ENCODE data around the gene MC4R. TPM values are rescaled to one million over a fixed set of nuclear protein-coding genes. Genes with fewer than 3 reads are reported as not detected.

Gene MC4R
- total and polyA plus RNA-seq, 2 of the 4 experiments (the other 2 are of a cell fraction) = 0.14 to 0.18 TPM

DNA sequence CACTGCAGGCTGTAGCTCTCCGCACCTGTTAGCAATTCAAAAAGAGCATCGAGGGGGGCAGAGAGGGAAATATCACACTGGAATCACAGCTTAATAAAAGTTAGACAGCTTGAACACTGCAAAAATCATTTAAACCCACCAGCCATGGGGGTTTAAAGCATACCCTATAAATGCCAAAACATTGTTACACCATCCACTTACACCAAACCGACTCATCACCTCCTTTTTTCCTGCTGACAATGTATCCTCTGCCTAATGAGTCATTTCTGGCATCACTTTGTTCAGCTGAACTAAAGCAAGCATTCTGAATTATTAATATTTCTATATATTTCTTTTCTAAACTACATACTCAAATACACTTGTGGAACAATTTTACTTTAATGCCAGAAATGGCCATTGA, 21.6 kb downstream of the MC4R start:
- Histone ChIP-seq H2AK5ac (ENCODE audit: low read depth, low read length) (no peak overlapping the region), H4K8ac (ENCODE audit: low read depth in 2 of 2, low read length in 2 of 2) (no peak overlapping the region), H3K27ac (ENCODE audit: insufficient read depth, low read length) (no peak overlapping the region), H2AK9ac (replicated peaks; ENCODE audit: low read depth, low read length, poor library complexity) (no peak overlapping the region), H3K56ac (ENCODE audit: extremely low read depth, insufficient read depth, low read length) (no peak overlapping the region), H3K79me1 (ENCODE audit: low read depth in 1 of 2, low read length in 2 of 2) (no peaks in the 10 kb centered on the region), H3K9me3 (ENCODE audit: control insufficient read depth, insufficient read depth, low read length) (no peaks in the 10 kb centered on the region), H4K91ac (ENCODE audit: insufficient read depth, low read depth, low read length) (no peak overlapping the region), H2BK15ac (ENCODE audit: low read depth, low read length) (no peak overlapping the region), H3K27me3 (ENCODE audit: control insufficient read depth, insufficient read depth, low read length) (no peaks in the 10 kb centered on the region; the same call in 1 of the 2 replicates), H3K23ac (ENCODE audit: low read depth, low read length) (no peak overlapping the region), H3K4me3 (ENCODE audit: insufficient read depth, low read depth, low read length) (no peak overlapping the region), H2BK5ac (ENCODE audit: low read depth, low read length, poor library complexity, severe bottlenecking) (no peak overlapping the region), H3K9ac (ENCODE audit: low read depth, low read length) (no peak overlapping the region), H2AFZ (replicated peaks; ENCODE audit: low read length, poor library complexity) (no peak overlapping the region), H3K14ac (replicated peaks; ENCODE audit: low read depth, low read length) (no peak overlapping the region), H4K5ac (ENCODE audit: low read depth, low read length) (no peak overlapping the region), H3K9me1 (ENCODE audit: insufficient read depth, low read length) (no peaks in the 10 kb centered on the region), H2BK20ac (ENCODE audit: low read depth, low read length) (no peak overlapping the region), H2BK120ac (ENCODE audit: low read depth, low read length) (no peak overlapping the region), H3K4me2 (ENCODE audit: low read depth, low read length) (no peak overlapping the region), H3K4ac (ENCODE audit: low read depth, low read length) (no peak overlapping the region), H4K20me1 (ENCODE audit: insufficient read depth, low read length) (no peaks in the 10 kb centered on the region), H3K36me3 (ENCODE audit: control insufficient read depth, insufficient read depth, low read length) (no peaks in the 10 kb centered on the region), H3K18ac (ENCODE audit: low read depth, low read length) (no peak overlapping the region), H3K4me1 (ENCODE audit: control insufficient read depth, insufficient read depth, low read length) (no peaks in the 10 kb centered on the region)
- ATAC-seq (ENCODE audit: low read depth) (no peak), DNase-seq (peak; percentile 17)
- in situ Hi-C loops (cut with MboI; ENCODE audit: low sequenced_read_pairs) (no loop called here), dilution Hi-C loops (cut with HindIII; ENCODE audit: low sequenced_read_pairs, unreplicated experiment) (no loop called here), intact Hi-C loops (cut with micrococcal nuclease) (no loop called here)
- CTCF ChIA-PET = interaction anchor here (0.6 kb wide), 1 partner anchor 264 kb away, joined by 3 read pairs; no protein-coding TSS in a partner anchor
- BruUV-seq (replicated peaks) = no TSS peak
- no CpG with 5 or more reads among the region's 3 CpGs for WGBS, 2 experiments (ENCODE audit: extremely low coverage in 2 of 2, insufficient read length in 1 of 2)
- POLR2A ChIA-PET (ENCODE audit: unreplicated experiment) = no interaction called here
- no peak for TF ChIP-seq CTCF (conservative IDR thresholded peaks at IDR 0.05; ENCODE audit: low read depth, low read length)
- no peak for TF ChIP-seq USF2 (IDR thresholded peaks at IDR 0.05; ENCODE audit: low read depth, low read length)
- TF ChIP-seq MAZ (IDR thresholded peaks at IDR 0.05; ENCODE audit: borderline replicate concordance, low read depth, low read length) = no peak
- no peak for TF ChIP-seq BHLHE40 (IDR thresholded peaks at IDR 0.05; ENCODE audit: low read depth, low read length)
- no peak for TF ChIP-seq NFE2L2 (IDR thresholded peaks at IDR 0.05; ENCODE audit: low read depth, low read length)
